Ureter (tissue), 1 donor: ENCODE measurements around the gene CTNNA3. TPM values are rescaled to one million over a fixed set of nuclear protein-coding genes. Genes with fewer than 3 reads are reported as not detected.
"Not testable (repeated sequence)": the region's sequence is repeated elsewhere in the genome, so short reads cannot be mapped to it uniquely, and the experiment has no call there.

Experiments
- DNase-seq: peaks from one replicate; pipeline ENCODE4 v3.0.0-alpha.2; 2020; ENCODE audit warnings: low spot score
- total RNA-seq: library from RNA; stranded (reverse); gene quantifications from one replicate; pipeline ENCODE4 v1.2.4, GENCODE V29; 2023
- donor health status: DM: yes; HTN: yes; CAD: no.

Gene CTNNA3
- 1.1 TPM for total RNA-seq

GRCh38 chr10:67696029-67696428, at the start of gene CTNNA3:
TSS of gene CTNNA3 (minus strand) at chr10:67696195.
- DNase-seq, result no peak

GRCh38 chr10:67735430-67735829, 39.4 kb upstream of the CTNNA3 start:
- DNase-seq, result no peak

- DNase-seq, result no peak
These were observed 37.5 kb upstream of the CTNNA3 start for GRCh38 chr10:67733511-67733910.

- DNase-seq, result no peak
These were observed 29.6 kb upstream of the CTNNA3 start for GRCh38 chr10:67725567-67725966.

GRCh38 chr10:67723601-67724000, 27.6 kb upstream of the CTNNA3 start:
- no peak for DNase-seq

GRCh38 chr10:67722113-67722512, 26.1 kb upstream of the CTNNA3 start:
- no peak for DNase-seq

- DNase-seq, result not testable (repeated sequence)
These were observed 20.5 kb upstream of the CTNNA3 start for GRCh38 chr10:67716455-67716854.

- no peak for DNase-seq
These were observed 9.9 kb upstream of the CTNNA3 start for GRCh38 chr10:67705921-67706320.

GRCh38 chr10:67699613-67700270, 3.7 kb upstream of the CTNNA3 start:
- not testable (repeated sequence) for DNase-seq

GRCh38 chr10:67698164-67698563, 2.2 kb upstream of the CTNNA3 start:
- DNase-seq, result no peak

- DNase-seq, result no peak
These were observed 1.7 kb upstream of the CTNNA3 start for GRCh38 chr10:67697724-67698131.

- no peak for DNase-seq
These were observed 684 bp upstream of the CTNNA3 start for GRCh38 chr10:67696679-67697078.

GRCh38 chr10:67695555-67695954, 440 bp downstream of the CTNNA3 start:
- DNase-seq, result no peak

- not testable (repeated sequence) for DNase-seq
These were observed 4.1 kb downstream of the CTNNA3 start for GRCh38 chr10:67691861-67692260.

- DNase-seq, result not testable (repeated sequence)
These were observed 5.5 kb downstream of the CTNNA3 start for GRCh38 chr10:67690540-67690939.

GRCh38 chr10:67684140-67684539, 11.9 kb downstream of the CTNNA3 start:
- not testable (repeated sequence) for DNase-seq

GRCh38 chr10:67678335-67678974, 17.5 kb downstream of the CTNNA3 start:
- DNase-seq, result no peak

GRCh38 chr10:67676208-67676825, 19.7 kb downstream of the CTNNA3 start:
- DNase-seq, result no peak

- DNase-seq, result no peak
These were observed 25.6 kb downstream of the CTNNA3 start for GRCh38 chr10:67670401-67670800.

- no peak for DNase-seq
These were observed 26.0 kb downstream of the CTNNA3 start for GRCh38 chr10:67669978-67670377.

GRCh38 chr10:67668448-67668847, 27.5 kb downstream of the CTNNA3 start:
- no peak for DNase-seq

- no peak for DNase-seq
These were observed 29.0 kb downstream of the CTNNA3 start for GRCh38 chr10:67667035-67667425.

GRCh38 chr10:67666416-67667034, 29.5 kb downstream of the CTNNA3 start:
- no peak for DNase-seq
